COLO668 (cell line): ENCODE measurements around the gene C7.
A peak's percentile ranks its signal among the peaks of the same experiment; 100 is the strongest.
"Not testable (repeated sequence)": the region's sequence is repeated elsewhere in the genome, so short reads cannot be mapped to it uniquely, and the experiment has no call there.

Experiments used
- DNase-seq: peaks from one replicate; lab custom pipeline; 2025; ENCODE audit not compliant: unreplicated experiment; lab: John Stamatoyannopoulos, UW

The C7 gene

DNA sequence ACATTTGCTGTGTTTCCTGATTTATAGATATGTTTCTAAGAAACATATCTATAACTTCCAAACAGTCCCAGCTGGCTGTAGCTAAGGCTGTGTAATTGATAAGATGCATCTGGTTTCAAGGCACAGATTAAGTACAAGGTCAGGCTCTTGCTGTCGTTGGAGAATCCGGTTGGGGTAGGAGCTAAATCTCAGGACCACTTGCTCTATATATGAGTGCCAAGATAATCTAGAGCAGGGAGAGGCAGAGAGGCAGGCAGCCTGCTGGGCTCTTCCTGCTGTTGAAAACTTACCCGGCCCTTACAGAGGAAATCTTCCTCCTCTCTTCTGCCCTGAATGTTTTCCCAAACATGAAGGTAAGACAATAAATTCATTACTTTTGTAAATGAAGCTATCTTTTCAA lies at the start of gene C7:
TSS of gene C7 (plus strand) at position 234 of the 400 bp plus-strand sequence. CDS start at position 348, 114 bp downstream.
- no peak for DNase-seq

DNA sequence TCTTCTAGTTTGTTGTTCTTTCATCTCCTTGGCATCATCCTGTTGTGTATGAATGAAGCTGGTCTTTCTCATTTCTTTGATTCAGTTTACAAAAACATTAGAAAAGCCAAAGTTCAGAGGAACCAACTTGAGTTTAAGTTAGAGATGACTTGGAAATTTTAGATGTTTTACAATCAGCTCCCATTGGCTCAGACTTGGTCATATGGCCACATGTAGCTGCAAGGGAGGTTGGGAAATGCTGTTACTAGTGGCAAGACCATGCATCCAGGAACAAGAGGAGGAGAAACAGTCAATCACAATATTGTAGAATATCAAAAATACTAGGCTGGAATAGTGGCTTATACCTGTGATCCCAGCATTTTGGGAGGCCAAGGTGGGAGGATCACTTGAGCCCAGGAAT lies 48.6 kb upstream of the C7 start:
- no peak for DNase-seq

DNA sequence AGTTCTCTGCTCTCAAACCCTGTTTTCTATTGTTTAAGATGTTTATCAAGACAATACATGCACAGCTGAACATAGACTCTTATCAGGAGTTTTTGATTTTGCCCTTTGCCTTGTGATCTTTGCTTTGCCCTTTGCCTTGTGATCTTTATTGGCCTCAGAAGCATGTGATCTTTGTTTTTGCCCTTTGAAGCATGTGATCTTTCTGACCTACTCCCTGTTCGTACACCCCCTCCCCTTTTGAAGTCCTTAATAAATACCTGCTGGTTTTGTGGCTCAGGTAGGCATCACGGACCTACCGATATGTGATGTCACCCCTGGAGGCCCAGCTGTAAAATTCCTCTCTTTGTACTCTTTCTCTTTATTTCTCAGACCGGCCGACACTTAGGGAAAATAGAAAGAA lies 44.3 kb upstream of the C7 start:
- not testable (repeated sequence) for DNase-seq

- no peak for DNase-seq
Observed at GRCh38 chr5:40866844-40867243, 42.5 kb upstream of the C7 start.

- DNase-seq = no peak
Observed at GRCh38 chr5:40869384-40869783, 39.9 kb upstream of the C7 start.

DNA sequence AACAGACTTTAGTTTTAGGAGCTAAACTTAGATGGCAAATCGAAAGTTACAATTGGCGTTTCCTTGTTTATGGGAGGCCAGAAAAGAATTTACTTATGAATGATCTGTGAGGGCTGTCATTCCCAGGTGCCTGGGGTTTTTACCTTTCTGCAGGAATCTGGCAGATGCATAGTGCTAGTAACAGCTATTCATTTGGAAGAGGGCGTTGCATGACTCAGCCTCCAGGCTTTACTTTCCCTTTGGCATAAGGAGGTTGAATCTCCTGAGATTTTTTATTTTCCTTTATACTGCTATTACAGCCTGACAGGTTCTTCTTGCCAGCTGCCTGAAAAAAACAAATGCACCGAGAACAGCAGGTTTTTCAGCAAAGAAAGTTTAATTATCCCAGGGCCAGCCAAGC lies 38.1 kb upstream of the C7 start:
- no peak for DNase-seq

- DNase-seq = not testable (repeated sequence)
Observed at GRCh38 chr5:40872253-40872652, 37.0 kb upstream of the C7 start.

- DNase-seq = no peak
Observed at GRCh38 chr5:40873286-40873880, 35.9 kb upstream of the C7 start.

GRCh38 chr5:40875958-40876357 lies 33.3 kb upstream of the C7 start:
- DNase-seq = no peak

DNA sequence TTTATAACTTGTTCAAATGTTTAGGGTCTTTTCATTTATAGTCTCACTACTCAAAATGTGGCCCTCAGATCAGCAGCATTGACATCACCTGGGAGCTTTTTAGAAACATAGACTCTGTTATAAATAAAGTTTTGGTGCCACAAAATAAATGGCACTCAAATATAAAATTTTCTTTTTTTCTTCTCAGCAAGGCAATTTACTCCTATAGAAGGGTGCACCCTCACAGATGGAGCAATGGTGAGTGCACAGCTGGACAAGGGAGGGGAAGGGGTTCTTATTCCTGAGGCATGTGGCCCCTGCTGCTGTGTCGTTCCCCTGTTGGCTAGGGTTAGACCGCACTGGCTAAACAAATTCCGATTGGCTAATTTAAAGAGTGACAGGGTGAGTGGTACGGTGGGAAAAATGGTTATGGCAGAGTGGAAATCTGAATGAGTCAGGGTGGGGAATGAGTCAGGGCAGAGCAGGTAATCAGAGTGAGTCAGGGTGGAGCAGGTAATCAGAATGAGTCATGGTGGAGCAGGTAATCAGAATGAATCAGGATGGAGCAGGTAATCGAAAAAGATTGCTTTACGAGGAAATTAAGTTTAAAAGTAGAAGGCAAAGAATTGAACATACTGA lies 31.8 kb upstream of the C7 start:
- DNase-seq = no peak

- DNase-seq = no peak
Observed at GRCh38 chr5:40879163-40879942, 29.9 kb upstream of the C7 start.

GRCh38 chr5:40882291-40882690 lies 27.0 kb upstream of the C7 start:
- DNase-seq = no peak

DNA sequence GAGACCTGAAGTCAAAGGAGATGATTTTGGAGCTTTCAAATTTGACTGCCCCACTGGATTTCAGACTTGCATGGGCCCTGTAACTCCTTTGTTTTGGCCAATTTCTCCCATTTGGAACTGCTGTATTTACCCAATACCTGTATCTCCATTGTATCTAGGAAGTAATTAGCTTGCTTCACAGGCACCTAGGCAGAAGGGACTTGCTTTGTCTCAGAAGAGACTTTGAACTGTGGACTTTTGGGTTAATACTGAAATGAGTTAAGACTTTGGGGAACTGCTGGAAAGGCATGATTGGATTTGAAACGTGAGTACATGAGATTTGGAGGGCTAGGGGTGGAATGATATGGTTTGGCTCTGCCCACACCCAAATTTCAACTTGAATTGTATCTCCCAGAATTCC lies 26.2 kb upstream of the C7 start:
- DNase-seq = not testable (repeated sequence)

GRCh38 chr5:40895440-40896425 lies 13.6 kb upstream of the C7 start:
- not testable (repeated sequence) for DNase-seq

GRCh38 chr5:40904205-40904993 lies 4.9 kb upstream of the C7 start:
- peak; percentile 33 for DNase-seq

DNA sequence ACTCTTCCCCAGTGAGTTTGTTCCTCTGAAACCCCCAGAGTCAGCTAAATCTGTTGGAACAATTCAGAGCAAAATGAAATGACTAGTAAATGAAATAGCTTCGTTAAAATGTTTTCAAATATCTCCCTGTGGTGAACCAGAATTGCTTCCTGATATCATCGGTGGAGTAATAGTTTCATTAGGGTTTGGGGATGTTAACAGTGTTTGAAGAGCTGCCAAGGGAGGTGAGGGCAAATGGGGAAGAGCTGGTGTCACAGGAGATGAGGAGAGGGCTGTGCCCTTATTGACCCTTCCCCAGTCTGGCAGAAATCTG lies 4.3 kb upstream of the C7 start:
- no peak for DNase-seq

DNA sequence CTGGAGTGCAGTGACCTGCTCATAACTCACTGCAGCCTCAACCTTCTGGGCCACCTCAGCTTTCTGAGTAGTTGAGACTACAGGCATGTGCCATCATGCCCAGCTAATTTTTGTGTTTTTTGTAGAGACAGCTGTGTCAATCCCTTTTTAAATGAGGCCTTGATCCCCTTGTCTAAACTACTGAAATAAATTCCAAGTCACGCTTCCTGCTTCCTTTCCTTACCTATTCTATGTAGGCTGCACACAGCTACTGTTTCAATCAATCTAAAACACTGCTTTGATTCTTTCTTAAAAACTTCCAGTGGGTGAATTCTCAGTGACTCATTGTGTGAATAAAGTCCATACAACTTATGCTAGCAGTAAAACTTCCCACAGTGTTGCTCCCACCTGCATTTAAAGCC lies 2.9 kb upstream of the C7 start:
- DNase-seq = no peak

GRCh38 chr5:40909723-40910122 lies 426 bp downstream of the C7 start:
- no peak for DNase-seq

- DNase-seq = no peak
Observed at GRCh38 chr5:40911266-40911665, 2.0 kb downstream of the C7 start.

DNA sequence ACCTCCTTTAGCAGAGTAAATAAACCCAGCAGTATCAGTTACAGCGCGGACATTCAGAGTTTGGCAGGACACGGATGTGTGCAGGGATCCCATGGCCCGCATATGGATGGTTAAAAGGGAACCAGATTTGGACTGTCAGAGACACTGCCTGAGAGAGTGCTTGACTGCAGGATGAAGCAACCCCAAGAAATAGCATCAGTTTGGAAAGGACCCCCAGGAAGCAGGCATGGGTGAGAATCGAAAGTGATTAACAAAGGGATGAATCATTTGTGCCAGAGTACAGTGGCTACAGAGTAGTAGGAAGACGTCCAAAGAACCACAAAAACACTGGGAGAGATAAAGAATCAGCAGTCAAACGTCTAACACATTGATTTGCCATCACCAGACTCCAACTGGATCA lies 5.5 kb downstream of the C7 start:
- DNase-seq = no peak
